Loucy (cell line): Measurements from ENCODE around the gene PLPP1.

ENCODE experiments used
- H2AFZ ChIP-seq: fragments of 200-600 bp; sonication (generic); 2 replicates; pipeline ENCODE4 v1.6.0; 2016; ENCODE audit warnings: antibody characterized with exemption, mild to moderate bottlenecking, low read length, moderate library complexity
- H3F3A ChIP-seq: fragments of 200-600 bp; 2 replicates; pipeline ENCODE4 v1.6.0; 2016; ENCODE audit warnings: antibody characterized with exemption, low read depth, mild to moderate bottlenecking
- H3K27me3 ChIP-seq: fragments of 200-600 bp; sonication (generic); 2 replicates; pipeline ENCODE4 v1.6.1; 2014; ENCODE audit warnings: low read length, mild to moderate bottlenecking; ENCODE audit not compliant: insufficient read depth, poor library complexity, severe bottlenecking
- H3K36me3 ChIP-seq: fragments of 200-600 bp; sonication (generic); 2 replicates; pipeline ENCODE4 v1.6.1; 2016; ENCODE audit warnings: low read length; ENCODE audit not compliant: insufficient read depth
- H3K4me1 ChIP-seq: fragments of 200-600 bp; sonication (generic); 2 replicates; pipeline ENCODE4 v1.5.1; 2014; ENCODE audit warnings: low read length, mild to moderate bottlenecking; ENCODE audit not compliant: insufficient read depth, poor library complexity, severe bottlenecking
- H3K4me2 ChIP-seq: fragments of 200-600 bp; sonication (generic); 2 replicates; pipeline ENCODE4 v1.6.0; 2014; ENCODE audit warnings: antibody characterized with exemption, low read length, low read depth, mild to moderate bottlenecking; ENCODE audit not compliant: poor library complexity, severe bottlenecking
- H3K4me3 ChIP-seq: fragments of 200-600 bp; sonication (generic); 2 replicates; pipeline ENCODE4 v1.5.1; 2014; ENCODE audit warnings: low read length, mild to moderate bottlenecking, mixed read lengths; ENCODE audit not compliant: poor library complexity, severe bottlenecking
- H3K79me2 ChIP-seq: fragments of 200-600 bp; sonication (generic); 2 replicates; pipeline ENCODE4 v1.6.1; 2014; ENCODE audit warnings: low read length; ENCODE audit not compliant: insufficient read depth
- H3K9ac ChIP-seq: fragments of 200-600 bp; sonication (generic); 2 replicates; pipeline ENCODE4 v1.6.0; 2014; ENCODE audit warnings: mild to moderate bottlenecking, low read depth, low read length, moderate library complexity; ENCODE audit not compliant: poor library complexity, severe bottlenecking
- H3K9me2 ChIP-seq: fragments of 200-600 bp; sonication (generic); replicated peaks from 2 replicates; pipeline ENCODE4 v1.6.1; 2016; ENCODE audit warnings: low read depth, low read length, mixed read lengths
- H3K9me3 ChIP-seq: fragments of 200-600 bp; sonication (generic); 2 replicates; pipeline ENCODE4 v1.6.1; 2014; ENCODE audit warnings: mild to moderate bottlenecking, antibody characterized with exemption, low read length, low read depth; ENCODE audit not compliant: insufficient read depth
- H4K20me1 ChIP-seq: fragments of 200-600 bp; sonication (generic); 2 replicates; pipeline ENCODE4 v1.6.0; 2014; ENCODE audit warnings: antibody characterized with exemption, low read length, mild to moderate bottlenecking; ENCODE audit not compliant: insufficient read depth, poor library complexity, severe bottlenecking
- EZH2phosphoT487 ChIP-seq: fragments of 200-600 bp; IDR thresholded peaks from 2 replicates; pipeline ENCODE4 v1.6.1; 2018; ENCODE audit warnings: antibody characterized with exemption, mild to moderate bottlenecking, moderate library complexity, borderline replicate concordance
- TF ChIP-seq, protein P1 (sequence below): fragments of 200-600 bp; sonication (generic); conservative IDR thresholded peaks from 2 replicates; pipeline ENCODE4 v1.5.1; 2014; ENCODE audit warnings: mild to moderate bottlenecking, antibody characterized with exemption, low read length

The PLPP1 gene

GRCh38 chr5:55437859-55438206 lies 96.9 kb downstream of the PLPP1 start:
- Histone ChIP-seq H3K4me1 (peaks cover 17% of the 10 kb centered on the region), H3K79me2 (no peaks in the 10 kb centered on the region), H3K4me3 (no peak overlapping the region), H3K9me2 (no peaks in the 10 kb centered on the region), H3K9ac (no peak overlapping the region), H3F3A (no peaks in the 10 kb centered on the region), H3K4me2 (no peak overlapping the region), H2AFZ (no peak overlapping the region), H3K36me3 (peaks cover 5% of the 10 kb centered on the region; the same call in 1 of the 2 replicates), H3K27me3 (no peaks in the 10 kb centered on the region), H3K9me3 (no peaks in the 10 kb centered on the region), H4K20me1 (no peaks in the 10 kb centered on the region)
- TF ChIP-seq, protein P1, sequence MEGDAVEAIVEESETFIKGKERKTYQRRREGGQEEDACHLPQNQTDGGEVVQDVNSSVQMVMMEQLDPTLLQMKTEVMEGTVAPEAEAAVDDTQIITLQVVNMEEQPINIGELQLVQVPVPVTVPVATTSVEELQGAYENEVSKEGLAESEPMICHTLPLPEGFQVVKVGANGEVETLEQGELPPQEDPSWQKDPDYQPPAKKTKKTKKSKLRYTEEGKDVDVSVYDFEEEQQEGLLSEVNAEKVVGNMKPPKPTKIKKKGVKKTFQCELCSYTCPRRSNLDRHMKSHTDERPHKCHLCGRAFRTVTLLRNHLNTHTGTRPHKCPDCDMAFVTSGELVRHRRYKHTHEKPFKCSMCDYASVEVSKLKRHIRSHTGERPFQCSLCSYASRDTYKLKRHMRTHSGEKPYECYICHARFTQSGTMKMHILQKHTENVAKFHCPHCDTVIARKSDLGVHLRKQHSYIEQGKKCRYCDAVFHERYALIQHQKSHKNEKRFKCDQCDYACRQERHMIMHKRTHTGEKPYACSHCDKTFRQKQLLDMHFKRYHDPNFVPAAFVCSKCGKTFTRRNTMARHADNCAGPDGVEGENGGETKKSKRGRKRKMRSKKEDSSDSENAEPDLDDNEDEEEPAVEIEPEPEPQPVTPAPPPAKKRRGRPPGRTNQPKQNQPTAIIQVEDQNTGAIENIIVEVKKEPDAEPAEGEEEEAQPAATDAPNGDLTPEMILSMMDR: no peak
- TF ChIP-seq EZH2phosphoT487: no peak

GRCh38 chr5:55437452-55437851 lies 97.3 kb downstream of the PLPP1 start:
- Histone ChIP-seq H3K4me1 (peaks cover 17% of the 10 kb centered on the region), H3F3A (no peaks in the 10 kb centered on the region), H3K4me3 (no peak overlapping the region), H3K79me2 (no peaks in the 10 kb centered on the region), H3K9ac (no peak overlapping the region), H3K9me3 (no peaks in the 10 kb centered on the region), H3K4me2 (no peak overlapping the region), H3K9me2 (no peaks in the 10 kb centered on the region), H3K27me3 (no peaks in the 10 kb centered on the region), H2AFZ (no peak overlapping the region), H4K20me1 (no peaks in the 10 kb centered on the region), H3K36me3 (peaks cover 5% of the 10 kb centered on the region; the same call in 1 of the 2 replicates)
- TF ChIP-seq, protein P1: no peak
- no peak for TF ChIP-seq EZH2phosphoT487

DNA sequence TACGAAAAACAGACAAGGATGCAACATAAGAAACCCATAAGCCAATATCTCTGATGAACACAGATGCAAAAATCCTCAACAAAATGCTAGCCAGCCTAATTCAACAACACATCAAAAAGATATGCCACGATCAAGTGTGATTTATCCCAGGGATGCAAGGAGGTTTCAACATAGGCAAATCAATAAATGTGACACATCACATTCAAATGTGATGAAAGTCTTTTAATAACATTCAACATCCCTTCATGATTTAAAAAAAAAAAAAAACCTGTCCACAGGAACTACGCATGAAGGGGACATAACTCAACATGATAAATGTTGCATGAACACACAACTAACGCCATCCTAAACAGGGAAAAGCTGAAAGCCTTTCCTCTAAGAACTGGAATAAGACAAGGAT lies 102.2 kb downstream of the PLPP1 start:
- Histone ChIP-seq H3K9me3 (no peaks in the 10 kb centered on the region), H2AFZ (no peak overlapping the region)

DNA sequence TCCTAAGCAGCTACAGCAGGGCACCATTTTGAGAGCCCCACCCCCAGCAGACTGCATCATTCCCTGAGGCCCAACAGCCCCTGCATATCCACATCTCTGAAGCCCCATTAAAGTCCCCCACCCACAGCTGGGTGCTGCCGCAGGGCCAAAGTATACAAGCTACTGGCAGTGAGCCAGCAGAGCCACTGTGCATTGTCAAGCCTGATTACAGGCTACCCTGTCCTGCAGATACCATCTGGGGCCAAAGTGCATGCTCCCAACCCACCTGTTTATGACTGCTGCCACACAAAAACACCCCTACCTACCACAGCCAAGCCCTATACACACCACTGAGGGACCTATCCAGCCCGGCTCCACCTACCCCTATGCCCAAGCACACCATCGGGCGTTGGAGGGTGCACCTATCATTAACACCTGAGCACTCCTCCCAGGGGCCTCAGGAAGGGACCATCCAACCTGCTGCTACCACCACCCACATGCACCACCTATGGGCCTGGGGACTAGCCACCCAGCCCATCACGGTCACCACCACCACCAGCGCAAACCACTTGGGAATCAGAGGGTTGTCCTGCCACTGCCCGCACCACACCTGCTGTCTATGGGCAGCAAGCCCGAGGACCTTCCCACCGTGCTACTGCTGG lies 105.0 kb downstream of the PLPP1 start:
- H2AFZ ChIP-seq: no peak overlapping the region
- TF ChIP-seq, protein P1: no peak
- TF ChIP-seq EZH2phosphoT487: no peak
- no peak overlapping the region for H3K4me3 ChIP-seq
- H3K4me2 ChIP-seq: no peak overlapping the region
- no peaks in the 10 kb centered on the region for H3K79me2 ChIP-seq
- no peaks in the 10 kb centered on the region for H3F3A ChIP-seq
- no peaks in the 10 kb centered on the region for H3K9me2 ChIP-seq
- no peak overlapping the region for H3K9ac ChIP-seq
- H3K27me3 ChIP-seq: no peaks in the 10 kb centered on the region
- H3K9me3 ChIP-seq: no peaks in the 10 kb centered on the region
- H3K4me1 ChIP-seq: no peaks in the 10 kb centered on the region
- peaks cover 57% of the 10 kb centered on the region for H3K36me3 ChIP-seq
- H4K20me1 ChIP-seq: no peaks in the 10 kb centered on the region

More for the DNA sequence above, 102.2 kb downstream of the PLPP1 start:
- Histone ChIP-seq H3K79me2 (no peaks in the 10 kb centered on the region), H3K27me3 (no peaks in the 10 kb centered on the region), H3K36me3 (peaks cover 30% of the 10 kb centered on the region), H3F3A (no peaks in the 10 kb centered on the region), H3K4me1 (no peaks in the 10 kb centered on the region), H4K20me1 (no peaks in the 10 kb centered on the region), H3K9me2 (no peaks in the 10 kb centered on the region), H3K4me2 (no peak overlapping the region), H3K9ac (no peak overlapping the region), H3K4me3 (no peak overlapping the region)
- no peak for TF ChIP-seq EZH2phosphoT487
